Measurements from ENCODE around the gene ZNF100.
"Not testable (repeated sequence)": the region's sequence is repeated elsewhere in the genome, so short reads cannot be mapped to it uniquely, and the experiment has no call there.

The ZNF100 gene

GRCh38 chr19:21767065-21767800 lies at the start of gene ZNF100:
Gene ZNF100, minus strand, starts transcription at chr19:21767579. Its CDS starts 150 bp downstream, at chr19:21767429.
- peak; percentile 88 to 95 for DNase-seq (ENCODE audit: low spot score in 2 of 2)
- peaks cover 39% of the 10 kb centered on the region for H3K36me3 ChIP-seq (replicated peaks)
- in situ Hi-C loops (cut with MboI; ENCODE audit: low sequenced_read_pairs) = no loop called here
- no peaks in the 10 kb centered on the region for H3K9me3 ChIP-seq
- no peaks in the 10 kb centered on the region for H3K27me3 ChIP-seq (ENCODE audit: low read depth)
- peak within 1 kb of the TSS; percentile 83 for H3K4me3 ChIP-seq
- no peaks in the 10 kb centered on the region; the same call in 1 of the 2 replicates for H3K4me1 ChIP-seq

GRCh38 chr19:21812448-21812847 lies 45.1 kb upstream of the ZNF100 start:
- no peaks in the 10 kb centered on the region for H3K36me3 ChIP-seq (replicated peaks)
- in situ Hi-C loops (cut with MboI; ENCODE audit: low sequenced_read_pairs) = no loop called here
- H3K9me3 ChIP-seq = peaks cover 1% of the 10 kb centered on the region

GRCh38 chr19:21808400-21809000 lies 41.1 kb upstream of the ZNF100 start:
- in situ Hi-C loops (cut with MboI; ENCODE audit: low sequenced_read_pairs); DNase-seq (ENCODE audit: low spot score in 2 of 2); H3K4me1 ChIP-seq; H3K27me3 ChIP-seq (ENCODE audit: low read depth); H3K9me3 ChIP-seq; H3K4me3 ChIP-seq; H3K36me3 ChIP-seq (replicated peaks): not testable (repeated sequence)

More at GRCh38 chr19:21812448-21812847, 45.1 kb upstream of the ZNF100 start:
- Histone ChIP-seq H3K4me1 (no peaks in the 10 kb centered on the region), H3K27me3 (ENCODE audit: low read depth) (no peaks in the 10 kb centered on the region), H3K4me3 (no peak overlapping the region)
- no peak for DNase-seq (ENCODE audit: low spot score in 2 of 2)

GRCh38 chr19:21789466-21790085 lies 22.2 kb upstream of the ZNF100 start:
- H3K27me3 ChIP-seq (ENCODE audit: low read depth) = no peaks in the 10 kb centered on the region

GRCh38 chr19:21786936-21787335 lies 19.6 kb upstream of the ZNF100 start:
- Histone ChIP-seq H3K9me3 (no peaks in the 10 kb centered on the region), H3K4me1 (no peaks in the 10 kb centered on the region)
- in situ Hi-C loops (cut with MboI; ENCODE audit: low sequenced_read_pairs) = no loop called here

More at GRCh38 chr19:21789466-21790085, 22.2 kb upstream of the ZNF100 start:
- no peaks in the 10 kb centered on the region for H3K36me3 ChIP-seq (replicated peaks)
- H3K9me3 ChIP-seq = no peaks in the 10 kb centered on the region
- DNase-seq (ENCODE audit: low spot score in 2 of 2) = no peak
- H3K4me1 ChIP-seq = no peaks in the 10 kb centered on the region
- in situ Hi-C loops (cut with MboI; ENCODE audit: low sequenced_read_pairs) = no loop called here
- H3K4me3 ChIP-seq = no peak overlapping the region

GRCh38 chr19:21775792-21776191 lies 8.4 kb upstream of the ZNF100 start:
- H3K27me3 ChIP-seq (ENCODE audit: low read depth); in situ Hi-C loops (cut with MboI; ENCODE audit: low sequenced_read_pairs); H3K4me1 ChIP-seq; H3K4me3 ChIP-seq; DNase-seq (ENCODE audit: low spot score in 2 of 2); H3K9me3 ChIP-seq; H3K36me3 ChIP-seq (replicated peaks): not testable (repeated sequence)

More at GRCh38 chr19:21786936-21787335, 19.6 kb upstream of the ZNF100 start:
- no peak for DNase-seq (ENCODE audit: low spot score in 2 of 2)
- no peaks in the 10 kb centered on the region for H3K36me3 ChIP-seq (replicated peaks)
- H3K27me3 ChIP-seq (ENCODE audit: low read depth) = no peaks in the 10 kb centered on the region
- no peak overlapping the region for H3K4me3 ChIP-seq

- H3K4me1 ChIP-seq; in situ Hi-C loops (cut with MboI; ENCODE audit: low sequenced_read_pairs); H3K27me3 ChIP-seq (ENCODE audit: low read depth); H3K9me3 ChIP-seq: not testable (repeated sequence)
- DNase-seq (ENCODE audit: low spot score in 2 of 2) = peak in 1 of 2 experiments; percentile 8
- H3K36me3 ChIP-seq (replicated peaks) = peaks cover 43% of the 10 kb centered on the region
- H3K4me3 ChIP-seq = peak overlapping the region; percentile 83
Observed at GRCh38 chr19:21766705-21767064, 694 bp downstream of the ZNF100 start.

GRCh38 chr19:21765151-21765550 lies 2.2 kb downstream of the ZNF100 start:
- H3K27me3 ChIP-seq (ENCODE audit: low read depth) = no peaks in the 10 kb centered on the region
- no peak overlapping the region for H3K4me3 ChIP-seq
- H3K36me3 ChIP-seq (replicated peaks) = peaks cover 50% of the 10 kb centered on the region
- DNase-seq (ENCODE audit: low spot score in 2 of 2) = no peak
- in situ Hi-C loops (cut with MboI; ENCODE audit: low sequenced_read_pairs) = no loop called here
- H3K4me1 ChIP-seq = no peaks in the 10 kb centered on the region; the same call in 1 of the 2 replicates
- H3K9me3 ChIP-seq = no peaks in the 10 kb centered on the region

- DNase-seq (ENCODE audit: low spot score in 2 of 2) = not testable (repeated sequence)
Observed at GRCh38 chr19:21761547-21761946, 5.8 kb downstream of the ZNF100 start.

GRCh38 chr19:21758296-21758695 lies 9.1 kb downstream of the ZNF100 start:
- no peak for DNase-seq (ENCODE audit: low spot score in 2 of 2)
- H3K4me3 ChIP-seq = no peak overlapping the region
- no peaks in the 10 kb centered on the region for H3K4me1 ChIP-seq
- peaks cover 57% of the 10 kb centered on the region for H3K36me3 ChIP-seq (replicated peaks)
- in situ Hi-C loops (cut with MboI; ENCODE audit: low sequenced_read_pairs) = no loop called here
- H3K9me3 ChIP-seq = no peaks in the 10 kb centered on the region; the same call in 1 of the 2 replicates
- no peaks in the 10 kb centered on the region for H3K27me3 ChIP-seq (ENCODE audit: low read depth)

More at GRCh38 chr19:21761547-21761946, 5.8 kb downstream of the ZNF100 start:
- H3K4me3 ChIP-seq; H3K27me3 ChIP-seq (ENCODE audit: low read depth); H3K4me1 ChIP-seq; H3K9me3 ChIP-seq; in situ Hi-C loops (cut with MboI; ENCODE audit: low sequenced_read_pairs): not testable (repeated sequence)
- peaks cover 69% of the 10 kb centered on the region for H3K36me3 ChIP-seq (replicated peaks)

- peaks cover 49% of the 10 kb centered on the region for H3K36me3 ChIP-seq (replicated peaks)
- in situ Hi-C loops (cut with MboI; ENCODE audit: low sequenced_read_pairs); H3K4me1 ChIP-seq; H3K9me3 ChIP-seq; DNase-seq (ENCODE audit: low spot score in 2 of 2); H3K27me3 ChIP-seq (ENCODE audit: low read depth); H3K4me3 ChIP-seq: not testable (repeated sequence)
Observed at GRCh38 chr19:21755555-21755954, 11.8 kb downstream of the ZNF100 start.

GRCh38 chr19:21751384-21751783 lies 16.0 kb downstream of the ZNF100 start:
- H3K36me3 ChIP-seq (replicated peaks) = peaks cover 24% of the 10 kb centered on the region
- no peaks in the 10 kb centered on the region; the same call in 1 of the 2 replicates for H3K9me3 ChIP-seq
- no peaks in the 10 kb centered on the region for H3K4me1 ChIP-seq
- DNase-seq (ENCODE audit: low spot score in 2 of 2) = no peak
- H3K4me3 ChIP-seq = no peak overlapping the region
- no peaks in the 10 kb centered on the region for H3K27me3 ChIP-seq (ENCODE audit: low read depth)
- in situ Hi-C loops (cut with MboI; ENCODE audit: low sequenced_read_pairs) = no loop called here

GRCh38 chr19:21750586-21751128 lies 16.7 kb downstream of the ZNF100 start:
- in situ Hi-C loops (cut with MboI; ENCODE audit: low sequenced_read_pairs) = no loop called here
- H3K9me3 ChIP-seq = no peaks in the 10 kb centered on the region
- H3K4me1 ChIP-seq = no peaks in the 10 kb centered on the region
- no peak overlapping the region for H3K4me3 ChIP-seq
- H3K36me3 ChIP-seq (replicated peaks) = peaks cover 23% of the 10 kb centered on the region
- no peaks in the 10 kb centered on the region for H3K27me3 ChIP-seq (ENCODE audit: low read depth)
- no peak for DNase-seq (ENCODE audit: low spot score in 2 of 2)

GRCh38 chr19:21749090-21749489 lies 18.3 kb downstream of the ZNF100 start:
- Histone ChIP-seq H3K36me3 (replicated peaks) (peaks cover 18% of the 10 kb centered on the region), H3K9me3 (no peaks in the 10 kb centered on the region), H3K27me3 (ENCODE audit: low read depth) (no peaks in the 10 kb centered on the region), H3K4me1 (no peaks in the 10 kb centered on the region), H3K4me3 (no peak overlapping the region)
- in situ Hi-C loops (cut with MboI; ENCODE audit: low sequenced_read_pairs) = no loop called here
- DNase-seq (ENCODE audit: low spot score in 2 of 2) = no peak

Data from HAP-1 (cell line).